ENCODE data around the gene KIAA1549.

GRCh38 chr7:138890499-138891445 lies 90.4 kb downstream of the KIAA1549 start:
- TF ChIP-seq MAZ (IDR thresholded peaks at IDR 0.05; ENCODE audit: borderline replicate concordance, low read depth, low read length), result no peak
- no peak for TF ChIP-seq CTCF (conservative IDR thresholded peaks at IDR 0.05; ENCODE audit: low read depth, low read length)
- TF ChIP-seq POLR2A (IDR thresholded peaks at IDR 0.05; ENCODE audit: low read depth, low read length), result no peak
- TF ChIP-seq, protein P1, sequence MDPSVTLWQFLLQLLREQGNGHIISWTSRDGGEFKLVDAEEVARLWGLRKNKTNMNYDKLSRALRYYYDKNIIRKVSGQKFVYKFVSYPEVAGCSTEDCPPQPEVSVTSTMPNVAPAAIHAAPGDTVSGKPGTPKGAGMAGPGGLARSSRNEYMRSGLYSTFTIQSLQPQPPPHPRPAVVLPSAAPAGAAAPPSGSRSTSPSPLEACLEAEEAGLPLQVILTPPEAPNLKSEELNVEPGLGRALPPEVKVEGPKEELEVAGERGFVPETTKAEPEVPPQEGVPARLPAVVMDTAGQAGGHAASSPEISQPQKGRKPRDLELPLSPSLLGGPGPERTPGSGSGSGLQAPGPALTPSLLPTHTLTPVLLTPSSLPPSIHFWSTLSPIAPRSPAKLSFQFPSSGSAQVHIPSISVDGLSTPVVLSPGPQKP (IDR thresholded peaks at IDR 0.05; ENCODE audit: borderline replicate concordance, low read depth, low read length), result no peak
